ENCODE data around the gene PCGF3.
"Not testable (repeated sequence)": the region's sequence is repeated elsewhere in the genome, so short reads cannot be mapped to it uniquely, and the experiment has no call there.

DNA sequence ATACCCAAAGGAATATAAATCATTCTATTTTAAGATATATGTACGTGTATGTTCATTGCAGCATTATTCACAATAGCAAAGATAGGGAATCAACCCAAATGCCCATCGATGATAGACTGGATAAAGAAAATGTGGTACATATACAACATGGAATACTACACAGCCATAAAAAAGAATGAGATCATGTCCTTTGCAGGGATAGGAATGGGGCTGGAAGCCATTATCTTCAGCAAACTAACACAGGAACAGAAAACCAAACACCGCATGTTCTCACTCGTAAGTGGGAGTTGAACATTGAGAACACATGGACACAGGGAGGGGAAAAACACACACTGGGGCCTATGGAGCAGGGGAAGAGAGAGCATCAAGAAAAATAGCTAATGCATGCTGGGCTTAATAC lies 101.3 kb downstream of the PCGF3 start:
- TF ChIP-seq, protein P1, sequence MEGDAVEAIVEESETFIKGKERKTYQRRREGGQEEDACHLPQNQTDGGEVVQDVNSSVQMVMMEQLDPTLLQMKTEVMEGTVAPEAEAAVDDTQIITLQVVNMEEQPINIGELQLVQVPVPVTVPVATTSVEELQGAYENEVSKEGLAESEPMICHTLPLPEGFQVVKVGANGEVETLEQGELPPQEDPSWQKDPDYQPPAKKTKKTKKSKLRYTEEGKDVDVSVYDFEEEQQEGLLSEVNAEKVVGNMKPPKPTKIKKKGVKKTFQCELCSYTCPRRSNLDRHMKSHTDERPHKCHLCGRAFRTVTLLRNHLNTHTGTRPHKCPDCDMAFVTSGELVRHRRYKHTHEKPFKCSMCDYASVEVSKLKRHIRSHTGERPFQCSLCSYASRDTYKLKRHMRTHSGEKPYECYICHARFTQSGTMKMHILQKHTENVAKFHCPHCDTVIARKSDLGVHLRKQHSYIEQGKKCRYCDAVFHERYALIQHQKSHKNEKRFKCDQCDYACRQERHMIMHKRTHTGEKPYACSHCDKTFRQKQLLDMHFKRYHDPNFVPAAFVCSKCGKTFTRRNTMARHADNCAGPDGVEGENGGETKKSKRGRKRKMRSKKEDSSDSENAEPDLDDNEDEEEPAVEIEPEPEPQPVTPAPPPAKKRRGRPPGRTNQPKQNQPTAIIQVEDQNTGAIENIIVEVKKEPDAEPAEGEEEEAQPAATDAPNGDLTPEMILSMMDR (conservative IDR thresholded peaks at IDR 0.05) = not testable (repeated sequence)
- TF ChIP-seq ZFX (IDR thresholded peaks at IDR 0.05) = not testable (repeated sequence)
